Measurements from ENCODE around the gene LIPC. TPM values are rescaled to one million over a fixed set of nuclear protein-coding genes. Genes with fewer than 3 reads are reported as not detected.

LIPC gene
- total and polyA plus RNA-seq, 2 donors (not counting 3 experiments of a cell fraction or from before 2014, with no cell fraction given): not detected

GRCh38 chr15:58608129-58608590, 176.4 kb downstream of the LIPC start:
- DNase-seq (ENCODE audit: low read depth, low spot score): no peak
- intact Hi-C loops (cut with micrococcal nuclease) (no loop called here), dilution Hi-C loops (cut with MboI; ENCODE audit: extremely low pct_ligation_motif_present, low sequenced_read_pairs) (no loop called here)
- Histone ChIP-seq H3K9ac (replicated peaks; ENCODE audit: extremely low read depth, insufficient read depth, low read length) (no peak overlapping the region), H3K4me1 (ENCODE audit: control insufficient read depth, extremely low read depth, insufficient read depth, low read length) (no peaks in the 10 kb centered on the region), H3K79me2 (ENCODE audit: control insufficient read depth, insufficient read depth, low read length) (peaks cover 4% of the 10 kb centered on the region), H3K4me2 (ENCODE audit: insufficient read depth, low read length) (no peak overlapping the region), H3K27ac (ENCODE audit: insufficient read depth, low read depth, low read length) (no peak overlapping the region), H3K4me3 (replicated peaks in 1 of 3; ENCODE audit: insufficient read depth in 1 of 3, low read depth in 1 of 3, low read length in 3 of 3) (no peak overlapping the region), H4K20me1 (replicated peaks; ENCODE audit: control insufficient read depth, extremely low read depth, insufficient read depth, low read length) (no peaks in the 10 kb centered on the region), H3K9me3 (replicated peaks; ENCODE audit: control insufficient read depth, insufficient read depth, low read length) (no peaks in the 10 kb centered on the region), H3K27me3 (ENCODE audit: control insufficient read depth in 2 of 2, insufficient read depth in 2 of 2, low read length in 2 of 2) (no peaks in the 10 kb centered on the region), H2AFZ (ENCODE audit: low read depth, low read length) (no peak overlapping the region), H3K9me1 (replicated peaks; ENCODE audit: control insufficient read depth, extremely low read depth, insufficient read depth, low read length) (no peaks in the 10 kb centered on the region), H3K36me3 (ENCODE audit: control insufficient read depth in 2 of 2, extremely low read depth in 1 of 2, insufficient read depth in 2 of 2, low read length in 2 of 2) (peaks cover 4% of the 10 kb centered on the region in 2 experiments)
- TF ChIP-seq CTCF (IDR thresholded peaks at IDR 0.05; ENCODE audit: extremely low read depth in 1 of 2, insufficient read depth in 1 of 2, low read depth in 1 of 2, low read length in 2 of 2) (no peak), MYC (IDR thresholded peaks at IDR 0.05; ENCODE audit: low read depth, low read length) (no peak), EZH2 (IDR thresholded peaks at IDR 0.05; ENCODE audit: borderline replicate concordance, low read depth, low read length, severe bottlenecking) (no peak), JUN (IDR thresholded peaks at IDR 0.05; ENCODE audit: borderline replicate concordance, insufficient read depth, insufficient read length, low read depth) (no peak), POLR2AphosphoS5 (IDR thresholded peaks at IDR 0.05; ENCODE audit: insufficient read depth, low read depth, low read length) (no peak), MAX (IDR thresholded peaks at IDR 0.05; ENCODE audit: insufficient read depth, insufficient read length) (no peak), POLR2A (IDR thresholded peaks at IDR 0.05; ENCODE audit: low read depth, low read length) (no peak), GATA2 (IDR thresholded peaks at IDR 0.05; ENCODE audit: insufficient read depth, insufficient read length, low read depth, low read length) (no peak)
- BruUV-seq (replicated peaks): no TSS peak
- CTCF ChIA-PET: no interaction called here
- FAIRE-seq: no peak
- POLR2A ChIA-PET: no interaction called here

Measured in endothelial cell of umbilical vein (primary cell).